ENCODE results near the gene TBC1D1. TPM values are rescaled to one million over a fixed set of nuclear protein-coding genes. Genes with fewer than 3 reads are reported as not detected.

The TBC1D1 gene
- total RNA-seq, 1 donor, result 66.6 TPM

DNA sequence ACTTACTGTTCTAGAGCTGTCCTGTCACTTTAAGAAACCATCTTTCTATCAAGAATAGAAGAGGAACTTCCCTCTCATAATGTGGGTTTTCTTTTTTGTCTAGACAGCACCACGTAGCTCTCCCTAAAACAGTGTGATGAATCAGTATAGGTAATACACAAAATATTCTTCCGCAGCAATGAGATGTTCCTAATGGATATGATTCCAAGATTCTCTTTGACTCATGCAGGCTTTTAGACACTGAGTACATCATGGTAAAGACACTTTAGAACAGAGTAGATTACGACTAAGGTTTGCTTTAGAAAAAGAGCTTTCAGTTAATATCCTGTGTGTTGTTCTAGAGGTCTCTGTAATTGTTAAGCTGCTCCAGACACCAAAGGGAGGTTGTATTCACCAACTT, 139.1 kb downstream of the TBC1D1 start:
- no peak for DNase-seq (ENCODE audit: insufficient read length, low spot score, missing footprints)
- peak overlapping the region; percentile 40 for H3K4me2 ChIP-seq (ENCODE audit: insufficient read depth, low read length)
- no peak overlapping the region for H3K4me3 ChIP-seq (ENCODE audit: insufficient read depth, low read length)
- no peaks in the 10 kb centered on the region for H3K79me2 ChIP-seq (ENCODE audit: insufficient read depth, low read length)
- H3K27me3 ChIP-seq (ENCODE audit: insufficient read depth, low read length), result no peaks in the 10 kb centered on the region
- H3K27ac ChIP-seq (ENCODE audit: low read depth, low read length), result peak overlapping the region; percentile 33
- H3K36me3 ChIP-seq (ENCODE audit: insufficient read depth, low read length), result peaks cover 9% of the 10 kb centered on the region
- H3K4me1 ChIP-seq (ENCODE audit: insufficient read depth, low read length), result peaks cover 13% of the 10 kb centered on the region
- H4K20me1 ChIP-seq (ENCODE audit: insufficient read depth, low read length), result no peaks in the 10 kb centered on the region
- no peaks in the 10 kb centered on the region for H3K9me3 ChIP-seq (ENCODE audit: low read depth, low read length)
- TF ChIP-seq, protein P1, sequence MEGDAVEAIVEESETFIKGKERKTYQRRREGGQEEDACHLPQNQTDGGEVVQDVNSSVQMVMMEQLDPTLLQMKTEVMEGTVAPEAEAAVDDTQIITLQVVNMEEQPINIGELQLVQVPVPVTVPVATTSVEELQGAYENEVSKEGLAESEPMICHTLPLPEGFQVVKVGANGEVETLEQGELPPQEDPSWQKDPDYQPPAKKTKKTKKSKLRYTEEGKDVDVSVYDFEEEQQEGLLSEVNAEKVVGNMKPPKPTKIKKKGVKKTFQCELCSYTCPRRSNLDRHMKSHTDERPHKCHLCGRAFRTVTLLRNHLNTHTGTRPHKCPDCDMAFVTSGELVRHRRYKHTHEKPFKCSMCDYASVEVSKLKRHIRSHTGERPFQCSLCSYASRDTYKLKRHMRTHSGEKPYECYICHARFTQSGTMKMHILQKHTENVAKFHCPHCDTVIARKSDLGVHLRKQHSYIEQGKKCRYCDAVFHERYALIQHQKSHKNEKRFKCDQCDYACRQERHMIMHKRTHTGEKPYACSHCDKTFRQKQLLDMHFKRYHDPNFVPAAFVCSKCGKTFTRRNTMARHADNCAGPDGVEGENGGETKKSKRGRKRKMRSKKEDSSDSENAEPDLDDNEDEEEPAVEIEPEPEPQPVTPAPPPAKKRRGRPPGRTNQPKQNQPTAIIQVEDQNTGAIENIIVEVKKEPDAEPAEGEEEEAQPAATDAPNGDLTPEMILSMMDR (IDR thresholded peaks at IDR 0.05; ENCODE audit: extremely low read depth, low read depth, low read length), result no peak
- H2AFZ ChIP-seq (ENCODE audit: low read length), result no peak overlapping the region

DNA sequence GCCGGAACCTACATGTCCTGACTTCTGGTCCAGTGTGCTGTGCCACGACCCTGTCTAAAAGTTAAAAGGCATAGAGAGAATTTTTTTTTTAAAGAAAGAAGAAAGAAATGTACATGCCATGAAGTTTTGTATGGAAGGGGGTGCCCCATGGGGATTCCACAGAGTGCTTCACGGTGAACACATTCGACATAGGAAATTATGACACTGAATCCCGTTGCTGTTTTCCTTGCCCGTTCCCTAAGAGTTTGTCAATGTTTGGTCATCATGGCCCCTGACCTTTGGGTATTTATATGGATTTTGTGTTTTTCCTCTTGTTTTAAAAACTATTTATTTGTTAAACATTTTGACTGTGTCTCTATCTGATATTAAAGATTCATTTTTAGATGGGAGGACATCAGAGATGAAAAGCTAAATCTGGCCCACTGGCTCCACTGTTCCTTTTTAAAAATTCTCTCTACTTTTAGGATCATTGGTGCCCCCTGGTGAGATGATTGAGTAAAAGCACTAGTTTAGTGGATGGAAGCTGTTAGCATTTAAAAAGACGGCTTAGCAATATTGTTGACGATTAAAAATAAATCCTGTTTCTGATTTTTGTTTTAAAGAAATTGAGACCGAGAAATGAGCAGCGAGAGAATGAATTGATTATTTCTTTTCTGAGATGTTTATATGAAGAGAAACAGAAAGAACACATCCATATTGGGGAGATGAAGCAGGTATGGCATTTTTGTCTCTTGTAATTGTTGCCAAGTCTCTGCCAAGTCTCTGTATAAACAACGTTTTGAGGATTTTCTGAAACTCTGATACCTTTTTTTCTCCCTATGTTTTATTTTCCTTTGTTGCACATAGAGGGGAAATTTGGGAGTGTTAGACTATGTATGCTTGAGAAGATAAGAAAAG, 144.3 kb downstream of the TBC1D1 start:
- peaks cover 8% of the 10 kb centered on the region for H3K36me3 ChIP-seq (ENCODE audit: insufficient read depth, low read length)
- H3K27me3 ChIP-seq (ENCODE audit: insufficient read depth, low read length), result no peaks in the 10 kb centered on the region
- no peaks in the 10 kb centered on the region for H4K20me1 ChIP-seq (ENCODE audit: insufficient read depth, low read length)
- DNase-seq (ENCODE audit: insufficient read length, low spot score, missing footprints), result peak; percentile 62
- no peaks in the 10 kb centered on the region for H3K9me3 ChIP-seq (ENCODE audit: low read depth, low read length)
- H3K4me2 ChIP-seq (ENCODE audit: insufficient read depth, low read length), result peak overlapping the region; percentile 75
- H3K4me3 ChIP-seq (ENCODE audit: insufficient read depth, low read length), result peak overlapping the region; percentile 39
- no peaks in the 10 kb centered on the region for H3K79me2 ChIP-seq (ENCODE audit: insufficient read depth, low read length)
- peak overlapping the region; percentile 63 for H2AFZ ChIP-seq (ENCODE audit: low read length)
- H3K4me1 ChIP-seq (ENCODE audit: insufficient read depth, low read length), result peaks cover 9% of the 10 kb centered on the region
- TF ChIP-seq, protein P1 (IDR thresholded peaks at IDR 0.05; ENCODE audit: extremely low read depth, low read depth, low read length), result peak; percentile 73
- peak overlapping the region; percentile 64 for H3K27ac ChIP-seq (ENCODE audit: low read depth, low read length)

DNA sequence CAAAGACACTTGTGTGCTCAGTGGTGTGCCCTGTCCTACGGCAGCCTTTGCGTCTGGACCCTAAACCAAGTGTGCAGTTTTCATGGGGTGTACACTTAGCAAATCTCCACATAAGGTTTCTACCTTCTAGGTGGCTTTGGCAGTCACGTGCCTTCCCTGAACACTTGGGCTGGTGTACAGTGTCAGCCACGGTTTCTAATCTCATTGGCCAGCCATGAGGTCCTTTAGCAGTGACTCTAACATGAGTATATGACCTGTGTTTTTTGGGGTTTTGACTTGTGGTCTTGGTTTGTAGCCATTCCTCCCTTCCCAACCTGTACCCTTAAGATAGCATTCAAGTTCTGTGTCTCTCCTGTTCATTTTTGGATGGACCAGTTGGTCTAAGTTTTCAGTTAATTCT, 145.7 kb downstream of the TBC1D1 start:
- TF ChIP-seq, protein P1 (IDR thresholded peaks at IDR 0.05; ENCODE audit: extremely low read depth, low read depth, low read length), result no peak
- no peak for DNase-seq (ENCODE audit: insufficient read length, low spot score, missing footprints)
- Histone ChIP-seq H3K4me1 (ENCODE audit: insufficient read depth, low read length) (peaks cover 7% of the 10 kb centered on the region), H3K27ac (ENCODE audit: low read depth, low read length) (no peak overlapping the region), H3K36me3 (ENCODE audit: insufficient read depth, low read length) (peaks cover 9% of the 10 kb centered on the region), H4K20me1 (ENCODE audit: insufficient read depth, low read length) (no peaks in the 10 kb centered on the region), H3K9me3 (ENCODE audit: low read depth, low read length) (no peaks in the 10 kb centered on the region), H3K4me3 (ENCODE audit: insufficient read depth, low read length) (no peak overlapping the region), H3K79me2 (ENCODE audit: insufficient read depth, low read length) (no peaks in the 10 kb centered on the region), H3K27me3 (ENCODE audit: insufficient read depth, low read length) (no peaks in the 10 kb centered on the region), H2AFZ (ENCODE audit: low read length) (no peak overlapping the region), H3K4me2 (ENCODE audit: insufficient read depth, low read length) (no peak overlapping the region)

DNA sequence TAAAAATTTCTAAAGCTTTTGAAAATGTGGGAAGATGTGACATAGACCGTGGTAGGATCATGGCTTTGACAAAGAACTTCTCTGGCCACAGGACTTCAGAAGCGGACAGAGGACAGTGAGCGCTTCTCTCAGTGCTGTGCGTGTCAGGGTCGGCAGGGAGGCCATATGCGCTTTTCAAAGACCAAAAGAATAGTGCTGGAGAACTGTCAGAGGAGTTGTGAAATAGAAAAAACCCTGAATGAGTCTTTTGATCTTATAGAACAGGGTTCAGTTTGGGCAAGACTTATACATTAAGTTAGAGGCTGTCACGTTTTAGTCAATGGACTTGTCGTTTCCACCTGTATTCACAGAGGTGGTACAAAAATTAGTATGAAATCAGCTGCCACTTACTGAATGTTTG, 146.7 kb downstream of the TBC1D1 start:
- Histone ChIP-seq H3K4me3 (ENCODE audit: insufficient read depth, low read length) (no peak overlapping the region), H3K27ac (ENCODE audit: low read depth, low read length) (no peak overlapping the region), H3K4me2 (ENCODE audit: insufficient read depth, low read length) (no peak overlapping the region), H3K36me3 (ENCODE audit: insufficient read depth, low read length) (peaks cover 11% of the 10 kb centered on the region), H3K4me1 (ENCODE audit: insufficient read depth, low read length) (peaks cover 7% of the 10 kb centered on the region), H3K27me3 (ENCODE audit: insufficient read depth, low read length) (no peaks in the 10 kb centered on the region), H4K20me1 (ENCODE audit: insufficient read depth, low read length) (no peaks in the 10 kb centered on the region), H2AFZ (ENCODE audit: low read length) (no peak overlapping the region), H3K9me3 (ENCODE audit: low read depth, low read length) (no peaks in the 10 kb centered on the region), H3K79me2 (ENCODE audit: insufficient read depth, low read length) (no peaks in the 10 kb centered on the region)
- DNase-seq (ENCODE audit: insufficient read length, low spot score, missing footprints), result no peak
- TF ChIP-seq, protein P1 (IDR thresholded peaks at IDR 0.05; ENCODE audit: extremely low read depth, low read depth, low read length), result no peak

Measured in osteoblast (primary cell).